OCI-LY7 (cell line): ENCODE data around the gene CTNNBIP1.

Experiments
- EZH2phosphoT487 ChIP-seq: fragments of 200-600 bp; sonication (generic); IDR thresholded peaks from 2 replicates; pipeline ENCODE4 v1.6.1; 2018; ENCODE audit warnings: low read depth, borderline replicate concordance, mild to moderate bottlenecking, mixed run types, antibody characterized with exemption, low read length, moderate library complexity, mixed read lengths
- TF ChIP-seq, protein P1 (sequence below): fragments of 200-600 bp; sonication (generic); conservative IDR thresholded peaks from 2 replicates; pipeline ENCODE4 v1.5.1; 2014; ENCODE audit warnings: mild to moderate bottlenecking, antibody characterized with exemption, low read length, moderate library complexity, mixed read lengths

DNA sequence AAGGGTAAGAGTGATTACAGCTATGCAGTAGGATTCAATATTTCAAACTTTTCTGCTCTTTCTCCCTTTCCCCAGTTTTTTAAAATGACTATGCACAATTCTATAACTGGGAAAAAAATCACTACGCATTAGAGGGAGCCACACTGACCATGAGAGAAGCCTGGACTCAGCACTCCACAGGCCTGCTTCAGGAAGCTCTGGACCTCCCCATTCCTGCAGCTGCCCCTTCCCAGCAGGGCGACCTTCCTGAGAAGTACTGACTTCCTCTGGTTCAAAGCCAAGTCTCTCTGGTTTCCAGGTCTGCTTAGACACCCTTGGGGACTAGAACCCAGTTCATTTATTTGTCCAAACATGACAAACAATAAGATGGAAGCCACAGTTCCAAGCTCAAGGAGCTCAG is 44.3 kb downstream of the CTNNBIP1 start:
- TF ChIP-seq, protein P1, sequence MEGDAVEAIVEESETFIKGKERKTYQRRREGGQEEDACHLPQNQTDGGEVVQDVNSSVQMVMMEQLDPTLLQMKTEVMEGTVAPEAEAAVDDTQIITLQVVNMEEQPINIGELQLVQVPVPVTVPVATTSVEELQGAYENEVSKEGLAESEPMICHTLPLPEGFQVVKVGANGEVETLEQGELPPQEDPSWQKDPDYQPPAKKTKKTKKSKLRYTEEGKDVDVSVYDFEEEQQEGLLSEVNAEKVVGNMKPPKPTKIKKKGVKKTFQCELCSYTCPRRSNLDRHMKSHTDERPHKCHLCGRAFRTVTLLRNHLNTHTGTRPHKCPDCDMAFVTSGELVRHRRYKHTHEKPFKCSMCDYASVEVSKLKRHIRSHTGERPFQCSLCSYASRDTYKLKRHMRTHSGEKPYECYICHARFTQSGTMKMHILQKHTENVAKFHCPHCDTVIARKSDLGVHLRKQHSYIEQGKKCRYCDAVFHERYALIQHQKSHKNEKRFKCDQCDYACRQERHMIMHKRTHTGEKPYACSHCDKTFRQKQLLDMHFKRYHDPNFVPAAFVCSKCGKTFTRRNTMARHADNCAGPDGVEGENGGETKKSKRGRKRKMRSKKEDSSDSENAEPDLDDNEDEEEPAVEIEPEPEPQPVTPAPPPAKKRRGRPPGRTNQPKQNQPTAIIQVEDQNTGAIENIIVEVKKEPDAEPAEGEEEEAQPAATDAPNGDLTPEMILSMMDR = no peak
- TF ChIP-seq EZH2phosphoT487 = no peak
